ENCODE data around the gene INAFM1. TPM values are rescaled to one million over a fixed set of nuclear protein-coding genes. Genes with fewer than 3 reads are reported as not detected.

The INAFM1 gene
- total RNA-seq, 1 donor from 2014 or later, result 4.8 TPM

GRCh38 chr19:47239152-47239551 lies 35.5 kb upstream of the INAFM1 start:
- peak overlapping the region; percentile 27 for H3K27ac Mint-ChIP-seq (ENCODE audit: unreplicated experiment)

GRCh38 chr19:47239610-47240296 lies 34.9 kb upstream of the INAFM1 start:
- Mint-ChIP-seq H3K9me3 (ENCODE audit: unreplicated experiment) (no peaks in the 10 kb centered on the region), H3K27ac (ENCODE audit: unreplicated experiment) (no peak overlapping the region)
- DNase-seq (ENCODE audit: low spot score), result peak; percentile 53

More at GRCh38 chr19:47239152-47239551, 35.5 kb upstream of the INAFM1 start:
- H3K36me3 Mint-ChIP-seq (ENCODE audit: low read depth, unreplicated experiment), result peaks cover 10% of the 10 kb centered on the region
- no peak for DNase-seq (ENCODE audit: low spot score)
- peak overlapping the region; percentile 85 for H3K4me3 Mint-ChIP-seq (ENCODE audit: unreplicated experiment)
- H3K27me3 Mint-ChIP-seq (ENCODE audit: unreplicated experiment), result peaks cover 8% of the 10 kb centered on the region
- H3K9me3 Mint-ChIP-seq (ENCODE audit: unreplicated experiment), result no peaks in the 10 kb centered on the region
- peaks cover 12% of the 10 kb centered on the region for H3K4me1 Mint-ChIP-seq (ENCODE audit: unreplicated experiment)
- TF ChIP-seq, protein P1, sequence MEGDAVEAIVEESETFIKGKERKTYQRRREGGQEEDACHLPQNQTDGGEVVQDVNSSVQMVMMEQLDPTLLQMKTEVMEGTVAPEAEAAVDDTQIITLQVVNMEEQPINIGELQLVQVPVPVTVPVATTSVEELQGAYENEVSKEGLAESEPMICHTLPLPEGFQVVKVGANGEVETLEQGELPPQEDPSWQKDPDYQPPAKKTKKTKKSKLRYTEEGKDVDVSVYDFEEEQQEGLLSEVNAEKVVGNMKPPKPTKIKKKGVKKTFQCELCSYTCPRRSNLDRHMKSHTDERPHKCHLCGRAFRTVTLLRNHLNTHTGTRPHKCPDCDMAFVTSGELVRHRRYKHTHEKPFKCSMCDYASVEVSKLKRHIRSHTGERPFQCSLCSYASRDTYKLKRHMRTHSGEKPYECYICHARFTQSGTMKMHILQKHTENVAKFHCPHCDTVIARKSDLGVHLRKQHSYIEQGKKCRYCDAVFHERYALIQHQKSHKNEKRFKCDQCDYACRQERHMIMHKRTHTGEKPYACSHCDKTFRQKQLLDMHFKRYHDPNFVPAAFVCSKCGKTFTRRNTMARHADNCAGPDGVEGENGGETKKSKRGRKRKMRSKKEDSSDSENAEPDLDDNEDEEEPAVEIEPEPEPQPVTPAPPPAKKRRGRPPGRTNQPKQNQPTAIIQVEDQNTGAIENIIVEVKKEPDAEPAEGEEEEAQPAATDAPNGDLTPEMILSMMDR (IDR thresholded peaks at IDR 0.05; ENCODE audit: unreplicated experiment), result no peak

DNA sequence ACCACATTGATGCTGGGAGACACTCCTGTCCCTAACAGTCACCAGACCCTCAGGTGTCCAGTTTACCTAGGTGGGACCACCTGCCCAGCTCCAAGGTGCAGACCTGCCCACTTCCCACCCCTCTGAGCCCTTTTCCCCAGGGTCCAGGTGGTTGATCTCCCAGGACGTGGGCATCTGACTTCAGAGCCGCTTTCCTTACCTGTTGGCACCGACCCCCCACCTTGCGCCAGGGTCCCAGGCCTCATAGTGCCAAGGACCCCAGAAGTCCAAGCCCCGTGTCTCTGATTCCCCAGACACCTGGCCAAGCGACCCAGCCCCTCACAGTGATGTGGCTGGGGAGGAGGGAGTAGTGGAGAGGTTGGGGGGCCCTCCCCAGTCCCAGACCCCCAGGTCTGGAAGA lies 34.1 kb upstream of the INAFM1 start:
- H3K27me3 Mint-ChIP-seq (ENCODE audit: unreplicated experiment), result peaks cover 12% of the 10 kb centered on the region
- no peaks in the 10 kb centered on the region for H3K9me3 Mint-ChIP-seq (ENCODE audit: unreplicated experiment)
- H3K27ac Mint-ChIP-seq (ENCODE audit: unreplicated experiment), result no peak overlapping the region
- TF ChIP-seq, protein P1 (IDR thresholded peaks at IDR 0.05; ENCODE audit: unreplicated experiment), result no peak
- H3K36me3 Mint-ChIP-seq (ENCODE audit: low read depth, unreplicated experiment), result peaks cover 15% of the 10 kb centered on the region
- H3K4me1 Mint-ChIP-seq (ENCODE audit: unreplicated experiment), result peaks cover 21% of the 10 kb centered on the region
- no peak overlapping the region for H3K4me3 Mint-ChIP-seq (ENCODE audit: unreplicated experiment)
- no peak for DNase-seq (ENCODE audit: low spot score)

More at GRCh38 chr19:47239610-47240296, 34.9 kb upstream of the INAFM1 start:
- TF ChIP-seq, protein P1 (IDR thresholded peaks at IDR 0.05; ENCODE audit: unreplicated experiment), result no peak
- Mint-ChIP-seq H3K4me1 (ENCODE audit: unreplicated experiment) (peaks cover 14% of the 10 kb centered on the region), H3K36me3 (ENCODE audit: low read depth, unreplicated experiment) (peaks cover 10% of the 10 kb centered on the region), H3K4me3 (ENCODE audit: unreplicated experiment) (no peak overlapping the region), H3K27me3 (ENCODE audit: unreplicated experiment) (peaks cover 8% of the 10 kb centered on the region)

DNA sequence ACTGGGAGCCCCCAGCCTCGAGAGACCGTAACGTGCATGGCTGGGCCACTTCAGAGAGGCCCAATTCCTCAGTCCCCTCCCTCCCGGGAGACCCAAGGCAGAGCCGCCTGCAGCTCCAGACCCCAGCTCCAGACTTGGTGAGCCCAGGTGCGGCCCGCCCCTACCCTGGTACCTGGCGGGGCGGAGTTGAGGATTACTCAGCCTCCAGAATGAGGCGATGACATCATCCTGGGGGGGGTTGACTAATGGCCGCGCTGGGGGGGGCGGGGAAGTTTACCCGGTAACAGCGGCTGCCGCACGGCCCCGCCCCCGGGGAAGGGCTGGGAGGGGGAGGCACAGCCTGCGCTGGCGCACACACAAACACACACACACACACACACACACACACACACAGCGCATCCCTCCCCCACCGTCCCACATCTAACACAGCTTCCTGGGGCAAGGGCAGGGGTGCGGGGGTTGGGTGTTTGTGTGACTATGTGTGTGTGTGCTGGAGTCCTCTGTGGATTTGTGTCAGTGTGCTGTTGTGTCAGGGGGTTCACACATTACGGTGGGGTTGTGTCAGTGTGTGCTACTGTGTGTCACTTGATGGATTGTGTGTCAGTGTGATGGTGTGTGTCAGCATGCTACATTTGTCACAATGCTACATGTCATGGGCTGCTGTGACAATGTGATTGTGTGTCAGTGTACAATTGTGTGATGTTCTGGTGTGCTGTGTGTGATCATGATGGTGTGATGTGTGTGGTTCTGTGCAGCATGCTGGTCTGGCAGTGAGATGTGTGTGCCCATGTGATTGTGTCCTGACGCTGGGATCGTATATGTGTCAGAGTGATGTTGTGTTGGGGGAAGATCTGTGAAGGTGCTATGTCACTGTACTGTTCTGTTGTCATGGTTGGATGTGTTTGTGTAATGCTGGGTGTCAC lies 33.4 kb upstream of the INAFM1 start:
- peaks cover 12% of the 10 kb centered on the region for H3K27me3 Mint-ChIP-seq (ENCODE audit: unreplicated experiment)
- no peaks in the 10 kb centered on the region for H3K9me3 Mint-ChIP-seq (ENCODE audit: unreplicated experiment)
- H3K4me3 Mint-ChIP-seq (ENCODE audit: unreplicated experiment), result no peak overlapping the region
- peaks cover 21% of the 10 kb centered on the region for H3K4me1 Mint-ChIP-seq (ENCODE audit: unreplicated experiment)
- DNase-seq (ENCODE audit: low spot score), result peak; percentile 50
- peaks cover 15% of the 10 kb centered on the region for H3K36me3 Mint-ChIP-seq (ENCODE audit: low read depth, unreplicated experiment)
- H3K27ac Mint-ChIP-seq (ENCODE audit: unreplicated experiment), result no peak overlapping the region
- TF ChIP-seq, protein P1 (IDR thresholded peaks at IDR 0.05; ENCODE audit: unreplicated experiment), result no peak
